Spleen (tissue), 11 donors: Measurements from ENCODE around the gene CITED2. TPM values are rescaled to one million over a fixed set of nuclear protein-coding genes. Genes with fewer than 3 reads are reported as not detected.

ENCODE experiments used
- DNase-seq: peaks from one replicate; pipeline ENCODE4 v3.0.0-alpha.2; 2020
- H3K27ac ChIP-seq, 8 donors: fragments of 200-600 bp; sonication (generic) in 7 of 8; 1 replicate in 4 of 8; 2 replicates in 4 of 8; pipeline versions ENCODE4 v1.5.0 to v1.8.0; 2016 to 2021; ENCODE audit warnings: inconsistent platforms in 4 of 8, mild to moderate bottlenecking in 4 of 8, moderate library complexity in 1 of 8
- H3K27me3 ChIP-seq, 7 donors: fragments of 200-600 bp; sonication (generic) in 6 of 7; replicated peaks in 1 of 7; 1 replicate in 4 of 7; 2 replicates in 3 of 7; pipeline versions ENCODE4 v1.5.0 to v1.8.0; 2016 to 2021; ENCODE audit warnings: inconsistent platforms in 3 of 7, mild to moderate bottlenecking in 1 of 7
- H3K36me3 ChIP-seq, 6 donors: fragments of 200-600 bp; sonication (generic) in 5 of 6; 1 replicate in 4 of 6; 2 replicates in 2 of 6; pipeline versions ENCODE4 v1.5.0 to v1.8.0; 2016 to 2021; ENCODE audit warnings: inconsistent platforms in 2 of 6
- H3K4me1 ChIP-seq, 6 donors: fragments of 200-600 bp; sonication (generic) in 5 of 6; 1 replicate in 3 of 6; 2 replicates in 3 of 6; pipeline versions ENCODE4 v1.5.0 to v1.8.0; 2016 to 2021; ENCODE audit warnings: inconsistent platforms in 3 of 6
- H3K4me3 ChIP-seq, 8 donors: fragments of 200-600 bp; sonication (generic) in 7 of 8; 1 replicate in 4 of 8; 2 replicates in 4 of 8; pipeline versions ENCODE4 v1.5.0 to v1.8.0; 2016 to 2021; ENCODE audit warnings: inconsistent platforms in 4 of 8, mild to moderate bottlenecking in 4 of 8, moderate library complexity in 2 of 8
- H3K9me3 ChIP-seq, 8 donors: fragments of 200-600 bp; sonication (generic) in 7 of 8; 1 replicate in 4 of 8; 2 replicates in 4 of 8; pipeline versions ENCODE4 v1.5.0 to v1.8.0; 2016 to 2021; ENCODE audit warnings: inconsistent platforms in 4 of 8
- CTCF ChIP-seq, 11 experiments: fragments of 200-600 bp in 7 of 11; fragments of 450-650 bp in 4 of 11; sonication (generic) in 4 of 11; IDR thresholded peaks in 8 of 11; conservative IDR thresholded peaks in 3 of 11; 1 replicate in 7 of 11; 2 replicates in 4 of 11; pipeline versions ENCODE4 v1.4.0 to v1.8.0; 2016 to 2021; ENCODE audit warnings: antibody characterized with exemption in 11 of 11, inconsistent platforms in 4 of 11, mild to moderate bottlenecking in 1 of 11
- POLR2A ChIP-seq, 3 donors: fragments of 450-650 bp; IDR thresholded peaks; one replicate each; pipeline ENCODE4 v1.5.1; 2017; ENCODE audit warnings: antibody characterized with exemption in 3 of 3, mild to moderate bottlenecking in 1 of 3
- POLR2AphosphoS5 ChIP-seq, 3 donors: sonication (generic); formaldehyde crosslinking; IDR thresholded peaks; one replicate each; pipeline ENCODE4 v1.5.1; 2017; ENCODE audit warnings: antibody characterized with exemption in 3 of 3
- WGBS, 5 donors: extraction: QIAGEN DNeasy Blood & Tissue Kit in 3 of 5; methylation state at CpG; one replicate each; pipeline versions ENCODE4 v1.1.5 to v1.1.7; 2013 to 2018; 5-methylcytosine and 5-hydroxymethylcytosine counted together
- intact Hi-C: fragments of 100-400 bp; cut with DNase I; formaldehyde crosslinking; loops from one replicate; pipeline ENCODE4 v1.15.0; 2023; ENCODE audit warnings: low total_unique reads
- polyA plus RNA-seq, 3 donors: library from polyadenylated mRNA; stranded (reverse); fragments of 200-250 nt; gene quantifications; one replicate each; pipeline ENCODE4 v1.2.1, GENCODE V29; 2013
- total RNA-seq, 7 donors: library from RNA; depleted of rRNA in 3 of 7; stranded (reverse); fragments of >200 nt in 3 of 7; fragmentation: NEBNext Ultra II Directional in 4 of 7; extraction: Animal tissue kit (Norgen Biotek cat#: 25700) in 4 of 7; gene quantifications; one replicate each; pipeline versions ENCODE4 v1.1.0 to v1.2.1, GENCODE V29; 2016 to 2021
- donor health status: healthy with polysubstance abuse.
- donor health status: DM: no; HTN: no; CAD: no; lungs with moderate emphysema.
- donor health status: DM: no; HTN: no; CAD: no.
- donor health status: Bipolar disorder and iron deficiency.
- donor health status: healthy.
- donor health status: DM: no; HTN: no; CAD: no.
- donor health status: DM: yes; HTN: yes; CAD: no.

The CITED2 gene
- total and polyA plus RNA-seq, 10 donors: 12.9 to 213 (median 145) TPM

- Histone ChIP-seq H3K4me1 (no peaks in the 10 kb centered on the region), H3K27me3 (no peaks in the 10 kb centered on the region), H3K27ac (no peak overlapping the region), H3K36me3 (peaks cover 0 to 4% (median 0%) of the 10 kb centered on the region in 6 donors), H3K9me3 (no peaks in the 10 kb centered on the region), H3K4me3 (no peak overlapping the region)
- TF ChIP-seq CTCF (IDR thresholded peaks at IDR 0.05 in 8 of 11, conservative IDR thresholded peaks at IDR 0.05 in 3 of 11): no peak
- WGBS, 5 donors: 46 to 71% (median 54%) methylated on average over 4 of the region's 4 CpGs
- no peak for DNase-seq
- intact Hi-C loops: no loop called here
Observed at GRCh38 chr6:139354189-139354588, 20.3 kb downstream of the CITED2 start.

GRCh38 chr6:139349464-139350020 lies 24.9 kb downstream of the CITED2 start:
- H3K9me3 ChIP-seq: no peaks in the 10 kb centered on the region
- H3K27me3 ChIP-seq: no peaks in the 10 kb centered on the region
- H3K4me3 ChIP-seq: no peak overlapping the region
- no peak overlapping the region for H3K27ac ChIP-seq
- no peak for TF ChIP-seq POLR2AphosphoS5 (IDR thresholded peaks at IDR 0.05)
- TF ChIP-seq POLR2A (IDR thresholded peaks at IDR 0.05): no peak
- TF ChIP-seq CTCF (IDR thresholded peaks at IDR 0.05 in 8 of 11, conservative IDR thresholded peaks at IDR 0.05 in 3 of 11): no peak
- intact Hi-C loops: no loop called here
- H3K4me1 ChIP-seq: no peaks in the 10 kb centered on the region
- H3K36me3 ChIP-seq: no peaks in the 10 kb centered on the region
- no peak for DNase-seq
- 27 to 69% (median 48%) methylated on average over 5 of the region's 5 CpGs for WGBS, 5 donors

- no peaks in the 10 kb centered on the region for H3K36me3 ChIP-seq
- intact Hi-C loops: no loop called here
- H3K4me3 ChIP-seq: no peak overlapping the region
- H3K27ac ChIP-seq: no peak overlapping the region
- DNase-seq: no peak
- peaks cover 0 to 18% (median 0%) of the 10 kb centered on the region in 6 donors for H3K4me1 ChIP-seq
- TF ChIP-seq POLR2AphosphoS5 (IDR thresholded peaks at IDR 0.05): no peak
- WGBS, 5 donors: 95 to 100% (median 98%) methylated on average over 2 of the region's 2 CpGs
- H3K27me3 ChIP-seq: no peaks in the 10 kb centered on the region
- no peaks in the 10 kb centered on the region for H3K9me3 ChIP-seq
Observed at GRCh38 chr6:139346392-139346791, 28.1 kb downstream of the CITED2 start.

GRCh38 chr6:139344186-139344963 lies 30.1 kb downstream of the CITED2 start:
- peaks cover 0 to 20% (median 0%) of the 10 kb centered on the region in 6 donors for H3K4me1 ChIP-seq
- H3K27me3 ChIP-seq: no peaks in the 10 kb centered on the region
- DNase-seq: no peak
- intact Hi-C loops: no loop called here
- H3K4me3 ChIP-seq: no peak overlapping the region
- H3K9me3 ChIP-seq: no peaks in the 10 kb centered on the region
- 92 to 100% (median 96%) methylated on average over 4 of the region's 4 CpGs for WGBS, 5 donors
- H3K36me3 ChIP-seq: no peaks in the 10 kb centered on the region
- TF ChIP-seq POLR2A (IDR thresholded peaks at IDR 0.05) (no peak), POLR2AphosphoS5 (IDR thresholded peaks at IDR 0.05) (no peak), CTCF (IDR thresholded peaks at IDR 0.05 in 8 of 11, conservative IDR thresholded peaks at IDR 0.05 in 3 of 11) (no peak)
- no peak overlapping the region for H3K27ac ChIP-seq
